Large intestine (tissue), 3 donors: Measurements from ENCODE around the gene SCARF2. TPM values are rescaled to one million over a fixed set of nuclear protein-coding genes. Genes with fewer than 3 reads are reported as not detected.
"Not testable (repeated sequence)": the region's sequence is repeated elsewhere in the genome, so short reads cannot be mapped to it uniquely, and the experiment has no call there.

Source experiments
- DNase-seq, 2 donors: peaks; one replicate each; pipeline versions ENCODE4 v3.0.0 to v3.0.0-alpha.2; 2013
- H3K27ac ChIP-seq: one replicate; pipeline ENCODE4 v1.5.1; 2013; ENCODE audit warnings: low read length
- H3K27me3 ChIP-seq: 2 replicates; pipeline ENCODE4 v1.6.1; 2013; ENCODE audit warnings: low read length; ENCODE audit not compliant: control insufficient read depth, insufficient read depth
- H3K36me3 ChIP-seq: 2 replicates; pipeline ENCODE4 v1.6.1; 2013; ENCODE audit warnings: low read length; ENCODE audit not compliant: control insufficient read depth, insufficient read depth
- H3K4me1 ChIP-seq: one replicate; pipeline ENCODE4 v1.6.1; 2013; ENCODE audit warnings: low read length; ENCODE audit not compliant: control insufficient read depth, insufficient read depth
- H3K4me3 ChIP-seq: one replicate; pipeline ENCODE4 v1.5.1; 2013; ENCODE audit warnings: low read length
- H3K9me3 ChIP-seq: one replicate; pipeline ENCODE4 v1.6.1; 2013; ENCODE audit warnings: mild to moderate bottlenecking, low read depth, low read length, moderate library complexity; ENCODE audit not compliant: control insufficient read depth
- WGBS: methylation state at CpG from one replicate; pipeline ENCODE4 v1.1.5; 2013; ENCODE audit warnings: low lambda C conversion rate; ENCODE audit not compliant: insufficient coverage; 5-methylcytosine and 5-hydroxymethylcytosine counted together
- polyA plus RNA-seq: library from polyadenylated mRNA; unstranded; fragments of 120-200 nt; gene quantifications from one replicate; pipeline ENCODE4 v1.2.1, GENCODE V29; 2013

SCARF2 gene
- polyA plus RNA-seq, 1 donor, result 5.3 TPM

- H3K27ac ChIP-seq, H3K4me1 ChIP-seq, H3K27me3 ChIP-seq, H3K9me3 ChIP-seq, H3K4me3 ChIP-seq, DNase-seq: not testable (repeated sequence)
- H3K36me3 ChIP-seq, result peaks cover 10% of the 10 kb centered on the region
- WGBS, result no CpG with 5 or more reads among the region's 15 CpGs
These were observed 13.6 kb upstream of the SCARF2 start for GRCh38 chr22:20451129-20451778.

DNA sequence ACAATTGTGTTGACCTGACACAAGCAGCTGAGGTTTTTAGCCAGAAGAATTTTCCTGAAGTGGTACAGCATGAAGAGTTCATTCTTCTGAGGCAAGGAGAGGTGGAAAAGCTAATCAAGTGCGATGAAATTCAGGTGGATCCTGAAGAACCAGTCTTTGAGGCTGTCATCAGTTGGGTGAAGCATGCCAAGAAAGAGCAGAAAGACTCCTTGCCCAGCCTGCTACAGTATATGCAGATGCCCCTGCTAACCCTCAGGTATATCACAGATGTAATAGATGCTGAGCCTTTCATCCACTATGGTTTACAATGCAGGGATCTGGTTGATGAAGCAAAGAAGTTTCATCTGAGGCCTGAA is 12.9 kb upstream of the SCARF2 start:
- DNase-seq, result no peak
- H3K27ac ChIP-seq, result no peak overlapping the region
- peaks cover 16% of the 10 kb centered on the region for H3K36me3 ChIP-seq
- no peaks in the 10 kb centered on the region for H3K9me3 ChIP-seq
- no peaks in the 10 kb centered on the region for H3K4me1 ChIP-seq
- no peaks in the 10 kb centered on the region for H3K27me3 ChIP-seq
- WGBS, result 100% methylated on average over 1 of the region's 1 CpG
- no peak overlapping the region for H3K4me3 ChIP-seq

GRCh38 chr22:20449819-20450550 is 12.4 kb upstream of the SCARF2 start:
- no peaks in the 10 kb centered on the region for H3K27me3 ChIP-seq
- H3K27ac ChIP-seq, result no peak overlapping the region
- H3K9me3 ChIP-seq, result no peaks in the 10 kb centered on the region
- no peak for DNase-seq
- peaks cover 16% of the 10 kb centered on the region for H3K36me3 ChIP-seq
- H3K4me1 ChIP-seq, result no peaks in the 10 kb centered on the region
- H3K4me3 ChIP-seq, result no peak overlapping the region
- no CpG with 5 or more reads among the region's 19 CpGs for WGBS

- no peaks in the 10 kb centered on the region for H3K4me1 ChIP-seq
- no peak overlapping the region for H3K27ac ChIP-seq
- no peak for DNase-seq
- WGBS, result 83% methylated on average over 1 of the region's 5 CpGs
- H3K9me3 ChIP-seq, result no peaks in the 10 kb centered on the region
- H3K27me3 ChIP-seq, result no peaks in the 10 kb centered on the region
- H3K4me3 ChIP-seq, result no peak overlapping the region
- peaks cover 18% of the 10 kb centered on the region for H3K36me3 ChIP-seq
These were observed 11.0 kb upstream of the SCARF2 start for GRCh38 chr22:20448630-20449029.

GRCh38 chr22:20446383-20446970 is 8.9 kb upstream of the SCARF2 start:
- Histone ChIP-seq H3K4me1 (no peaks in the 10 kb centered on the region), H3K36me3 (peaks cover 24% of the 10 kb centered on the region), H3K4me3 (no peak overlapping the region), H3K27me3 (no peaks in the 10 kb centered on the region), H3K9me3 (no peaks in the 10 kb centered on the region), H3K27ac (no peak overlapping the region)
- 100% methylated on average over 2 of the region's 21 CpGs for WGBS
- no peak for DNase-seq

- Histone ChIP-seq H3K4me1 (no peaks in the 10 kb centered on the region), H3K27me3 (no peaks in the 10 kb centered on the region), H3K4me3 (no peak overlapping the region), H3K36me3 (peaks cover 22% of the 10 kb centered on the region), H3K27ac (no peak overlapping the region), H3K9me3 (no peaks in the 10 kb centered on the region)
- DNase-seq, result no peak
- WGBS, result no CpG with 5 or more reads among the region's 4 CpGs
These were observed 6.7 kb upstream of the SCARF2 start for GRCh38 chr22:20444325-20444724.

DNA sequence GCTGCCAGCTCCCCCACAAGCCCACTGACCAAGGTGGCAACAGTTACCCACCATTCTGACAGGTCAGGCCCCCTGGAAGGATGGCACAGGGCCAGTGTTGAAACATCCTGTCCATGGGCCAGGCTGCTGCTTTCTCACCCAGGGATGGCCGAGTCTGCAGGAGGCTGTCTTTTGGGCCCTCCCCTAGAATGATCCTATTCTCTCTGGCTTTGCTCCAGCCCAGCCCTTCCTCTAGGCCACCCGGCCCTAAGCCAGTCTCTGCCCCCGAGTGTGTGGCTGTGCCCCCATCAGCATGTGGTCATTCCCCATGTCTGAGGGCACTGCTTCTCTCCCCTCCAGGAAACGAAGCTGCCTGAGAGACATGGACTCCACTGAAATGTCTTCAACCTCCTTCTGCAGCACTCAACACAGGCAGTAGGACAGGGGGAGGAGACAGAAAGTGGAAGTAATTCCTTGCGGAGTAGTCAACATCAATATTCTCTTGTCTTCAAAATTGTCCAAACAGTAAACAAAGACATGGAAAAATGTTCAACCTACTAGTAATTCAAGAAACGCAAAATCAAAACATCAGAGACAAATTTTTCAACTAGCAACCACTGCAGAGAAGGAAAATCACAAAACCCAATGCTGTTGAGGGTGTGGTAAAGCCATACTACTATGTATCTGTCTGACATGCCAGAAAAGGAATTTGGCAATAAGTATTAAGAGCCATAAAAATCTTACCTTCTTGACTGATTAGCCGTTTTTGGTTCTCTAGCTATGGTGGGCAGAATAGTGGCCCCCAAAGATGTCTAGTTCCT is 5.1 kb upstream of the SCARF2 start:
- WGBS, result no CpG with 5 or more reads among the region's 7 CpGs
- no peak for DNase-seq
- H3K4me3 ChIP-seq, result no peak overlapping the region

DNA sequence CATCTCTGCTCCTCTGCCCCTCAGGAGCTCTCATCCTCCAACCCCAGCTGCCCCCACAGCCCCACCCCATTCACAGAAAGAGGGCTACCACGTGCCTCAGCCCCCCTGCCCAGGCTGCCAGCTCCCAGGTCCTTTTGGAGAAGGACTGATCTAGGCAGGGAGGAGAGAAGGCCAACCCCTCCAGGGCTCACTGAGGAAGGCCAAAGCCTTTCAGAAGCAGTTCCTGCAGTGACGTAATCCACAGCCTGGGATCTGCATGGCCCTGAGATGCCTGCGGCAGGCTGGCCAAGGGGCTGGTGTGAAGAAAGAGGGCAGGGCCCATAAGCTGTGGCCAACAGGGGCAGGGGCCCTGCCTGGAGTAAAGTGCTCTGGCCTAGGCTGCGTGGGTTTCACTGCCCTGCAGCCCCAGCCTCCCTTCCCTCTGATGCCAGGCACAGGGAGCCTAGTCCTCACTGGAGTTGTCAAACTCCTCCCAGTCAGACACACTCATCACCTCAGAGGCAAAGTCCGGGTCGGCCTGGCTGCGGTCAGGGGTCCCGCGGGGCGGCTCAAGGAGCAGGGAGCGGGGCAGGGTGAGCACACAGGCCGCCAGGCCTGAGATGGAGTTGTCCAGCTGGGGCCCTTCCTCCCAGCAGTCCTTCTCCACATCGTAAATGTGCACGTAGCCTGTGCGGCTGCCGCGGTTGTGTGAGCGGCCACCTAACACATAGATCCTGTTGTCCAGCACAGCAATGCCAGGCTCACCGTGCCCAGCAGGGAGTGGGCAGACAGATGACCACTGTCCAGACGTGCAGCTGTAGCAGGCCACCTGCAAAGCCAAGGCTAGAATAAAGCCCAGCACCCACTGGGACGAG is 4.2 kb upstream of the SCARF2 start:
- Histone ChIP-seq H3K4me1 (peaks cover 3% of the 10 kb centered on the region), H3K9me3 (peaks cover 8% of the 10 kb centered on the region), H3K27ac (no peak overlapping the region), H3K27me3 (peaks cover 21% of the 10 kb centered on the region), H3K4me3 (no peak overlapping the region), H3K36me3 (peaks cover 22% of the 10 kb centered on the region)
- no CpG with 5 or more reads among the region's 21 CpGs for WGBS
- DNase-seq, result no peak

More for the DNA sequence above, 5.1 kb upstream of the SCARF2 start:
- Histone ChIP-seq H3K36me3 (peaks cover 22% of the 10 kb centered on the region), H3K9me3 (peaks cover 3% of the 10 kb centered on the region), H3K27ac (no peak overlapping the region), H3K27me3 (peaks cover 15% of the 10 kb centered on the region), H3K4me1 (no peaks in the 10 kb centered on the region)

DNA sequence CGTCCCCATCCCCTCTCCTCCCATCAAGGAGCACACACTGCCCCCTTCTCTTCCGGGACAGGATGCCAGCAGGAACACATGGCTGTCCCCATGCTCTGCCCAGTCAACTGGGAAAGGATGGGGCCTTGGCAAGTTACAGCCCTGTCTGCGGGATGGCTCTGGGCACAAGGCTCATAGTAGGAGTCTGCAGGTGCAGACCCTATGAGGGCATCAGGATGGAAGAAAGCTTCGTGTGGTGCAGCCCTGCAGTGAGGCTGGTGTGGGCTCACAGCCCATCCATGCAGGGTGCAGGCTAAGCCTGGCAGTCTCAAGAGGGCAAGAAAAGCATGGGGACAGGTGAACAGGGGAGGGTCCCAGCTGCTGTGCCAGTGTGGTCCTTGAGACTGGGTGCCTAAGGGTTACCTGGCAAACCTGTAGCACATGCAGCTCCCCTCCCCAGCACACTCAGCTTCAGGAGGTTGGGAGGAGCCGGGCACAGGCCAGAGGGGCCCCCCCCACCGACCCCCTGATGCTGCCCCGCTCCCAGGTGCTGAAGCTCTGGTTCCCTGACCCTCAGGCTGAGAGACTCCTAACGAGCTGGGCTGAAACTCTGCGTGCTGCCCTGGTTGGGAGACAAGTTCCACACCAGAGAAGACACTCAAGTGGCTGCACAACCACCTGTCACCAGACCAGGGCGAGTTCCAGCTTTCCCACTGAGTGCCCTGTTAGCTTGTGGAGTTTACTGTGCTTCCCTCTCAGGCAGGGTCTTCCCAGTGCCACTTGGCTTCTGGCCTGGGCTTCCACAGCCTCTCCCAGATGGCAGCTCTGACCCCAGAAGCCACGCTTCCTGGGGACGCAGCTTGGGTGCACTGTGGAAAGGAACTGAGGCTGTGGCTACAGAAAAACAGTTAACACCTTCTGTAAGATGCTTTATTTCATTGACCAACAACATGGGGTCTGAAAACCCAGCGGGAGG is 3.3 kb upstream of the SCARF2 start:
- Histone ChIP-seq H3K36me3 (peaks cover 16% of the 10 kb centered on the region), H3K4me1 (peaks cover 5% of the 10 kb centered on the region), H3K4me3 (no peak overlapping the region), H3K27ac (no peak overlapping the region), H3K27me3 (peaks cover 28% of the 10 kb centered on the region), H3K9me3 (peaks cover 11% of the 10 kb centered on the region)
- DNase-seq, result no peak
- no CpG with 5 or more reads among the region's 13 CpGs for WGBS
